Measurements from ENCODE around the gene CLMN.
A peak's percentile ranks its signal among the peaks of the same experiment; 100 is the strongest.

CLMN gene

GRCh38 chr14:95309261-95310051 is 10.3 kb downstream of the CLMN start:
- Mint-ChIP-seq H3K9me3 (no peaks in the 10 kb centered on the region), H3K27me3 (no peaks in the 10 kb centered on the region), H3K36me3 (peaks cover 2 to 5% of the 10 kb centered on the region in 2 donors), H3K27ac (no peak overlapping the region), H3K4me1 (peaks cover 34 to 43% of the 10 kb centered on the region in 2 donors), H3K4me3 (no peak overlapping the region)
- no peak for DNase-seq
- ATAC-seq (replicated peaks) = no peak

GRCh38 chr14:95308073-95308472 is 11.6 kb downstream of the CLMN start:
- Mint-ChIP-seq H3K27ac (no peak overlapping the region), H3K9me3 (no peaks in the 10 kb centered on the region)

GRCh38 chr14:95307402-95308041 is 12.2 kb downstream of the CLMN start:
- Mint-ChIP-seq H3K9me3 (no peaks in the 10 kb centered on the region), H3K4me3 (no peak overlapping the region), H3K27ac (no peak overlapping the region), H3K36me3 (peaks cover 2 to 5% of the 10 kb centered on the region in 2 donors), H3K4me1 (peaks cover 29% of the 10 kb centered on the region in 2 donors), H3K27me3 (no peaks in the 10 kb centered on the region)
- DNase-seq (no peak), ATAC-seq (replicated peaks) (no peak)

More at GRCh38 chr14:95308073-95308472, 11.6 kb downstream of the CLMN start:
- Mint-ChIP-seq H3K36me3 (peaks cover 2 to 5% of the 10 kb centered on the region in 2 donors), H3K4me3 (no peak overlapping the region), H3K4me1 (peaks cover 27 to 29% of the 10 kb centered on the region in 2 donors), H3K27me3 (no peaks in the 10 kb centered on the region)
- ATAC-seq (replicated peaks) = no peak
- no peak for DNase-seq

- DNase-seq = no peak
- no peak for ATAC-seq (replicated peaks)
- H3K27ac Mint-ChIP-seq = no peak overlapping the region
- peaks cover 2 to 5% of the 10 kb centered on the region in 2 donors for H3K36me3 Mint-ChIP-seq
- H3K27me3 Mint-ChIP-seq = no peaks in the 10 kb centered on the region
- H3K9me3 Mint-ChIP-seq = peaks cover 0 to 3% of the 10 kb centered on the region in 2 donors
- H3K4me1 Mint-ChIP-seq = peaks cover 26 to 31% of the 10 kb centered on the region in 2 donors
- H3K4me3 Mint-ChIP-seq = no peak overlapping the region
These were observed 13.8 kb downstream of the CLMN start for GRCh38 chr14:95305940-95306339.

- peaks cover 30 to 39% of the 10 kb centered on the region in 2 donors for H3K4me1 Mint-ChIP-seq
- H3K27me3 Mint-ChIP-seq = no peaks in the 10 kb centered on the region
- H3K27ac Mint-ChIP-seq = no peak overlapping the region
- ATAC-seq (replicated peaks) (no peak), DNase-seq (no peak)
- peaks cover 0 to 3% of the 10 kb centered on the region in 2 donors for H3K9me3 Mint-ChIP-seq
- H3K4me3 Mint-ChIP-seq = no peak overlapping the region
- H3K36me3 Mint-ChIP-seq = peaks cover 0 to 2% of the 10 kb centered on the region in 2 donors
These were observed 14.6 kb downstream of the CLMN start for GRCh38 chr14:95305145-95305544.

GRCh38 chr14:95304342-95304741 is 15.4 kb downstream of the CLMN start:
- no peak for DNase-seq

GRCh38 chr14:95303552-95303951 is 16.2 kb downstream of the CLMN start:
- Mint-ChIP-seq H3K36me3 (peaks cover 0 to 2% of the 10 kb centered on the region in 2 donors), H3K4me3 (no peak overlapping the region), H3K4me1 (peaks cover 38 to 49% of the 10 kb centered on the region in 2 donors), H3K27me3 (no peaks in the 10 kb centered on the region), H3K9me3 (peaks cover 0 to 3% of the 10 kb centered on the region in 2 donors), H3K27ac (no peak overlapping the region)
- DNase-seq (no peak), ATAC-seq (replicated peaks) (no peak)

More at GRCh38 chr14:95304342-95304741, 15.4 kb downstream of the CLMN start:
- peaks cover 37 to 47% of the 10 kb centered on the region in 2 donors for H3K4me1 Mint-ChIP-seq
- H3K27me3 Mint-ChIP-seq = no peaks in the 10 kb centered on the region
- peaks cover 0 to 3% of the 10 kb centered on the region in 2 donors for H3K9me3 Mint-ChIP-seq
- no peak overlapping the region for H3K4me3 Mint-ChIP-seq
- H3K36me3 Mint-ChIP-seq = peaks cover 0 to 2% of the 10 kb centered on the region in 2 donors
- H3K27ac Mint-ChIP-seq = no peak overlapping the region
- ATAC-seq (replicated peaks) = no peak

- Mint-ChIP-seq H3K36me3 (peaks cover 0 to 1% of the 10 kb centered on the region in 2 donors), H3K4me3 (no peak overlapping the region), H3K9me3 (peaks cover 0 to 3% of the 10 kb centered on the region in 2 donors), H3K4me1 (peaks cover 40 to 56% of the 10 kb centered on the region in 2 donors), H3K27me3 (no peaks in the 10 kb centered on the region), H3K27ac (no peak overlapping the region)
- DNase-seq = no peak
- ATAC-seq (replicated peaks) = no peak
These were observed 16.8 kb downstream of the CLMN start for GRCh38 chr14:95302667-95303506.

GRCh38 chr14:95301527-95302187 is 18.1 kb downstream of the CLMN start:
- H3K27ac Mint-ChIP-seq = no peak overlapping the region

GRCh38 chr14:95300697-95301526 is 18.8 kb downstream of the CLMN start:
- peak overlapping the region in 1 of 2 donors; percentile 3 for H3K4me3 Mint-ChIP-seq
- H3K27me3 Mint-ChIP-seq = no peaks in the 10 kb centered on the region
- peaks cover 1 to 3% of the 10 kb centered on the region in 2 donors for H3K9me3 Mint-ChIP-seq
- H3K4me1 Mint-ChIP-seq = peaks cover 41 to 61% of the 10 kb centered on the region in 2 donors
- H3K27ac Mint-ChIP-seq = no peak overlapping the region
- ATAC-seq (replicated peaks) = no peak
- DNase-seq = no peak
- H3K36me3 Mint-ChIP-seq = peaks cover 2 to 8% of the 10 kb centered on the region in 2 donors

More at GRCh38 chr14:95301527-95302187, 18.1 kb downstream of the CLMN start:
- DNase-seq (no peak), ATAC-seq (replicated peaks) (no peak)
- H3K4me1 Mint-ChIP-seq = peaks cover 42 to 61% of the 10 kb centered on the region in 2 donors
- H3K9me3 Mint-ChIP-seq = peaks cover 0 to 3% of the 10 kb centered on the region in 2 donors
- no peaks in the 10 kb centered on the region for H3K27me3 Mint-ChIP-seq
- H3K36me3 Mint-ChIP-seq = peaks cover under 1 to 2% of the 10 kb centered on the region in 2 donors
- H3K4me3 Mint-ChIP-seq = no peak overlapping the region

GRCh38 chr14:95300002-95300696 is 19.6 kb downstream of the CLMN start:
- H3K27ac Mint-ChIP-seq = no peak overlapping the region
- peaks cover 5 to 14% of the 10 kb centered on the region in 2 donors for H3K36me3 Mint-ChIP-seq
- ATAC-seq (replicated peaks) (peak; percentile 85 to 87), DNase-seq (no peak)
- H3K9me3 Mint-ChIP-seq = peaks cover 3 to 9% of the 10 kb centered on the region in 2 donors
- H3K4me1 Mint-ChIP-seq = peaks cover 40 to 65% of the 10 kb centered on the region in 2 donors
- H3K4me3 Mint-ChIP-seq = peak overlapping the region in 1 of 2 donors; percentile 3
- no peaks in the 10 kb centered on the region for H3K27me3 Mint-ChIP-seq

GRCh38 chr14:95299271-95299670 is 20.4 kb downstream of the CLMN start:
- Mint-ChIP-seq H3K4me1 (peaks cover 44 to 68% of the 10 kb centered on the region in 2 donors), H3K9me3 (peaks cover 3 to 9% of the 10 kb centered on the region in 2 donors), H3K27me3 (no peaks in the 10 kb centered on the region), H3K27ac (no peak overlapping the region), H3K4me3 (no peak overlapping the region), H3K36me3 (peaks cover 5 to 16% of the 10 kb centered on the region in 2 donors)
- no peak for ATAC-seq (replicated peaks)
- DNase-seq = no peak
